GM12878 (cell line): ENCODE data around the gene HK2. TPM values are rescaled to one million over a fixed set of nuclear protein-coding genes. Genes with fewer than 3 reads are reported as not detected.

ENCODE experiments used
- ATAC-seq: fragments of 200-7000 bp; cut with Tn5 transposase; 3 replicates; pipeline ENCODE4 v1.9.1; 2020; ENCODE audit warnings: mild to moderate bottlenecking, moderate library complexity
- BruUV-seq: library from RNA; stranded (reverse); fragments of 400-500 nt; replicated peaks from 2 replicates; lab custom pipeline; 2021; lab: Mats Ljungman, UMichigan
- CTCF ChIA-PET: fragments of 300-600 bp; sonication (Branson Sonifier 250); formaldehyde crosslinking; extraction: SDS; loops from one replicate; lab custom pipeline; 2021; ENCODE audit warnings: inconsistent platforms; lab: Yijun Ruan, JAX
- POLR2A ChIA-PET: fragments of 350-600 bp; formaldehyde crosslinking; extraction: SDS; loops from one replicate; lab custom pipeline; 2021; ENCODE audit warnings: inconsistent platforms; lab: Charles Lee
- RAD21 ChIA-PET: fragments of 300-600 bp; sonication (Branson Sonifier 250); formaldehyde crosslinking; loops from one replicate; lab custom pipeline; 2023; ENCODE audit warnings: antibody characterized with exemption; ENCODE audit not compliant: unreplicated experiment; lab: Charles Lee
- SMC1A ChIA-PET: fragments of 300-600 bp; sonication (Branson Sonifier 250); formaldehyde crosslinking; loops from one replicate; lab custom pipeline; 2023; ENCODE audit not compliant: unreplicated experiment, uncharacterized antibody; lab: Charles Lee
- DNase-seq: peaks from one replicate; pipeline ENCODE4 v3.0.0-alpha.2; 2011; ENCODE audit warnings: low read depth, low spot score
- FAIRE-seq: peaks from 3 replicates; lab custom pipeline; 2011; peaks lifted over from hg19 to GRCh38; lab: Jason Lieb, UNC
- H2AFZ ChIP-seq: 2 replicates; pipeline ENCODE4 v1.6.0; 2011; ENCODE audit warnings: low read depth, low read length, control low read depth; ENCODE audit not compliant: control insufficient read depth
- H3K27ac ChIP-seq: 2 replicates; pipeline ENCODE4 v1.5.1; 2011; ENCODE audit warnings: control low read depth; ENCODE audit not compliant: control insufficient read depth, insufficient read depth
- H3K27me3 ChIP-seq, 2 experiments: replicated peaks in 1 of 2; 2 replicates each; pipeline versions ENCODE4 v1.6.0 to v1.6.1; 2011; ENCODE audit warnings: low read length in 1 of 2; ENCODE audit not compliant: control insufficient read depth in 2 of 2, insufficient read depth in 2 of 2
- H3K36me3 ChIP-seq, 2 experiments: 2 replicates each; pipeline ENCODE4 v1.5.1; 2011; ENCODE audit warnings: low read length in 1 of 2; ENCODE audit not compliant: control insufficient read depth in 2 of 2, insufficient read depth in 2 of 2
- H3K4me1 ChIP-seq: 2 replicates; pipeline ENCODE4 v1.6.1; 2011; ENCODE audit warnings: mild to moderate bottlenecking, low read length, moderate library complexity, mixed read lengths; ENCODE audit not compliant: control insufficient read depth, insufficient read depth
- H3K4me2 ChIP-seq: 2 replicates; pipeline ENCODE4 v1.6.0; 2011; ENCODE audit warnings: control low read depth; ENCODE audit not compliant: control insufficient read depth, insufficient read depth
- H3K4me3 ChIP-seq: fragments of 200-600 bp; sonication (generic); 2 replicates; pipeline ENCODE4 v1.5.1; 2016
- H3K79me2 ChIP-seq: 2 replicates; pipeline ENCODE4 v1.6.0; 2011; ENCODE audit warnings: low read length; ENCODE audit not compliant: control insufficient read depth, insufficient read depth
- H3K9ac ChIP-seq: 2 replicates; pipeline ENCODE4 v1.8.0; 2011; ENCODE audit warnings: low read length, control low read depth, mixed read lengths; ENCODE audit not compliant: control insufficient read depth, insufficient read depth
- H3K9me3 ChIP-seq: replicated peaks from 3 replicates; pipeline ENCODE4 v1.5.1; 2011; ENCODE audit warnings: mild to moderate bottlenecking, low read length; ENCODE audit not compliant: control insufficient read depth, insufficient read depth
- H4K20me1 ChIP-seq: 2 replicates; pipeline ENCODE4 v1.6.0; 2011; ENCODE audit not compliant: control insufficient read depth, insufficient read depth
- CREB1 ChIP-seq: IDR thresholded peaks from 2 replicates; pipeline ENCODE4 v1.6.1; 2012; ENCODE audit warnings: low read depth, mild to moderate bottlenecking, inconsistent platforms
- ETV6 ChIP-seq, 2 experiments: fragments of 450-650 bp in 1 of 2; IDR thresholded peaks in 1 of 2; conservative IDR thresholded peaks in 1 of 2; 2 replicates each; pipeline ENCODE4 v1.6.1; 2014; ENCODE audit warnings: antibody characterized with exemption in 1 of 2, borderline replicate concordance in 1 of 2, low read depth in 1 of 2, mild to moderate bottlenecking in 1 of 2, moderate library complexity in 1 of 2
- GABPA ChIP-seq: IDR thresholded peaks from 2 replicates; pipeline ENCODE4 v1.6.1; 2014; ENCODE audit warnings: antibody characterized with exemption, low read depth, mild to moderate bottlenecking, inconsistent platforms
- IKZF1 ChIP-seq: fragments of 450-650 bp; conservative IDR thresholded peaks from 2 replicates; pipeline ENCODE4 v1.6.1; 2017; ENCODE audit warnings: antibody characterized with exemption, mild to moderate bottlenecking
- KAT2A ChIP-seq: conservative IDR thresholded peaks from 2 replicates; pipeline ENCODE4 v1.6.1; 2011; ENCODE audit warnings: low read depth, low read length; ENCODE audit not compliant: control insufficient read depth
- NBN ChIP-seq: fragments of 450-650 bp; IDR thresholded peaks from 2 replicates; pipeline ENCODE4 v1.6.1; 2016
- NFXL1 ChIP-seq: fragments of 450-650 bp; IDR thresholded peaks from 2 replicates; pipeline ENCODE4 v1.6.1; 2017; ENCODE audit warnings: antibody characterized with exemption, mild to moderate bottlenecking, borderline replicate concordance
- TCF3 ChIP-seq: IDR thresholded peaks from 2 replicates; pipeline ENCODE4 v1.6.1; 2012; ENCODE audit warnings: low read depth, mild to moderate bottlenecking, low read length, borderline replicate concordance; ENCODE audit not compliant: insufficient read depth
- YBX1 ChIP-seq: fragments of 450-650 bp; IDR thresholded peaks from 2 replicates; pipeline ENCODE4 v1.6.1; 2016; ENCODE audit warnings: antibody characterized with exemption
- WGBS: methylation state at CpG from one replicate; pipeline ENCODE4 v1.1.6; 2016; ENCODE audit warnings: low lambda C conversion rate; ENCODE audit not compliant: insufficient replicate concordance, insufficient coverage; ENCODE audit errors: missing lambda C conversion rate; 5-methylcytosine and 5-hydroxymethylcytosine counted together
- in situ Hi-C: fragments of 300-500 bp; cut with MboI; formaldehyde crosslinking; loops from 9 replicates; pipeline ENCODE4 v1.14.3; 2018; ENCODE audit warnings: mixed read lengths
- intact Hi-C: fragments of 100-400 bp; cut with micrococcal nuclease; formaldehyde crosslinking; loops from one replicate; pipeline ENCODE4 v1.14.2; 2022; ENCODE audit not compliant: unreplicated experiment
- polyA plus RNA-seq, 11 experiments: library from polyadenylated mRNA; depleted of rRNA in 4 of 11; unstranded in 6 of 11; stranded (reverse) in 5 of 11; fragments of >200 nt; fragmentation: Nextera tagmentation in 4 of 11; fragmentation: Illumina TruSeq in 1 of 11; extraction: Ambion mirVana in 4 of 11; extraction: Trizol in 1 of 11; gene quantifications; 1 replicate in 1 of 11; 2 replicates in 10 of 11; pipeline versions ENCODE4 v1.2.1 to v1.2.3, GENCODE V29; 2011 to 2016; ENCODE audit warnings: inconsistent platforms in 2 of 11, missing spikeins in 2 of 11, low read depth in 1 of 11
- total RNA-seq, 4 experiments: library from RNA; depleted of rRNA in 3 of 4; stranded (reverse); fragments of >200 nt in 3 of 4; fragmentation: Illumina TruSeq in 1 of 4; extraction: Trizol in 1 of 4; gene quantifications; 2 replicates each; pipeline versions ENCODE4 v1.2.1 to v1.2.3, GENCODE V29; 2013 to 2021
- TF ChIP-seq, protein P1 (sequence below): IDR thresholded peaks from 2 replicates; pipeline ENCODE4 v1.6.1; 2012; ENCODE audit warnings: low read depth, low read length, improper control_type of control experiment
- TF ChIP-seq, protein P2 (sequence below): IDR thresholded peaks from 2 replicates; pipeline ENCODE4 v1.6.1; 2012; ENCODE audit warnings: improper control_type of control experiment, low read depth, low read length; ENCODE audit not compliant: insufficient replicate concordance

HK2 gene
- total and polyA plus RNA-seq, 10 of the 15 experiments (the other 5 are each of a cell fraction or from before 2014, with no cell fraction given) = 5.0 to 73.1 (median 20.2) TPM

- WGBS = 96% methylated on average over 3 of the region's 3 CpGs
- intact Hi-C loops = no loop called here
- DNase-seq = no peak
- RAD21 ChIA-PET = interaction anchor here (0.6 kb wide), 1 partner anchor 459 kb away, joined by 3 read pairs; no protein-coding TSS in a partner anchor
- H3K9ac ChIP-seq = no peak overlapping the region
- H3K4me1 ChIP-seq = peaks cover 8% of the 10 kb centered on the region
- no peaks in the 10 kb centered on the region for H3K27me3 ChIP-seq
- H4K20me1 ChIP-seq = no peaks in the 10 kb centered on the region
- in situ Hi-C loops = no loop called here
- H3K4me2 ChIP-seq = no peak overlapping the region
- TF ChIP-seq IKZF1 (no peak), YBX1 (no peak), KAT2A (no peak)
- TF ChIP-seq, protein P1, sequence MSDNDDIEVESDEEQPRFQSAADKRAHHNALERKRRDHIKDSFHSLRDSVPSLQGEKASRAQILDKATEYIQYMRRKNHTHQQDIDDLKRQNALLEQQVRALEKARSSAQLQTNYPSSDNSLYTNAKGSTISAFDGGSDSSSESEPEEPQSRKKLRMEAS = no peak
- no peak for ATAC-seq
- H3K9me3 ChIP-seq = no peaks in the 10 kb centered on the region; the same call in 2 of the 3 replicates
- no peak overlapping the region for H3K4me3 ChIP-seq
- H3K79me2 ChIP-seq = no peaks in the 10 kb centered on the region
- H2AFZ ChIP-seq = no peak overlapping the region
- H3K27ac ChIP-seq = no peak overlapping the region
- no TSS peak for BruUV-seq
- CTCF ChIA-PET = interaction anchor here (1.2 kb wide), 1 partner anchor 13 kb away, joined by 3 read pairs; no protein-coding TSS in a partner anchor
- H3K36me3 ChIP-seq = no peaks in the 10 kb centered on the region
- FAIRE-seq = no peak
- SMC1A ChIA-PET = no interaction called here
- POLR2A ChIA-PET = no interaction called here
These were observed 107.4 kb downstream of the HK2 start for GRCh38 chr2:74941284-74941683.

- Histone ChIP-seq H3K79me2 (no peaks in the 10 kb centered on the region), H3K27me3 (no peaks in the 10 kb centered on the region), H3K4me3 (no peak overlapping the region), H3K4me1 (peaks cover 8% of the 10 kb centered on the region), H3K36me3 (no peaks in the 10 kb centered on the region), H3K9ac (no peak overlapping the region), H4K20me1 (no peaks in the 10 kb centered on the region), H3K9me3 (no peaks in the 10 kb centered on the region; the same call in 2 of the 3 replicates), H3K4me2 (no peak overlapping the region), H3K27ac (no peak overlapping the region), H2AFZ (no peak overlapping the region)
- ATAC-seq (no peak), DNase-seq (no peak), FAIRE-seq (no peak)
- ChIA-PET RAD21 (no interaction called here), CTCF (interaction anchor here (1.4 kb wide), 1 partner anchor 666 kb away, joined by 3 read pairs; no protein-coding TSS in a partner anchor), POLR2A (interaction anchor here (1.3 kb wide), 1 partner anchor 15 kb away, joined by 4 read pairs; no protein-coding TSS in a partner anchor), SMC1A (interaction anchor here (1.0 to 1.1 kb wide), 2 partner anchors 25 to 36 kb away, joined by 3 to 7 read pairs; no protein-coding TSS in a partner anchor)
- intact Hi-C loops = no loop called here
- in situ Hi-C loops = no loop called here
- WGBS = 92% methylated on average over 5 of the region's 5 CpGs
- BruUV-seq = no TSS peak
- no peak for TF ChIP-seq GABPA
- TF ChIP-seq TCF3 = no peak
- TF ChIP-seq, protein P2, sequence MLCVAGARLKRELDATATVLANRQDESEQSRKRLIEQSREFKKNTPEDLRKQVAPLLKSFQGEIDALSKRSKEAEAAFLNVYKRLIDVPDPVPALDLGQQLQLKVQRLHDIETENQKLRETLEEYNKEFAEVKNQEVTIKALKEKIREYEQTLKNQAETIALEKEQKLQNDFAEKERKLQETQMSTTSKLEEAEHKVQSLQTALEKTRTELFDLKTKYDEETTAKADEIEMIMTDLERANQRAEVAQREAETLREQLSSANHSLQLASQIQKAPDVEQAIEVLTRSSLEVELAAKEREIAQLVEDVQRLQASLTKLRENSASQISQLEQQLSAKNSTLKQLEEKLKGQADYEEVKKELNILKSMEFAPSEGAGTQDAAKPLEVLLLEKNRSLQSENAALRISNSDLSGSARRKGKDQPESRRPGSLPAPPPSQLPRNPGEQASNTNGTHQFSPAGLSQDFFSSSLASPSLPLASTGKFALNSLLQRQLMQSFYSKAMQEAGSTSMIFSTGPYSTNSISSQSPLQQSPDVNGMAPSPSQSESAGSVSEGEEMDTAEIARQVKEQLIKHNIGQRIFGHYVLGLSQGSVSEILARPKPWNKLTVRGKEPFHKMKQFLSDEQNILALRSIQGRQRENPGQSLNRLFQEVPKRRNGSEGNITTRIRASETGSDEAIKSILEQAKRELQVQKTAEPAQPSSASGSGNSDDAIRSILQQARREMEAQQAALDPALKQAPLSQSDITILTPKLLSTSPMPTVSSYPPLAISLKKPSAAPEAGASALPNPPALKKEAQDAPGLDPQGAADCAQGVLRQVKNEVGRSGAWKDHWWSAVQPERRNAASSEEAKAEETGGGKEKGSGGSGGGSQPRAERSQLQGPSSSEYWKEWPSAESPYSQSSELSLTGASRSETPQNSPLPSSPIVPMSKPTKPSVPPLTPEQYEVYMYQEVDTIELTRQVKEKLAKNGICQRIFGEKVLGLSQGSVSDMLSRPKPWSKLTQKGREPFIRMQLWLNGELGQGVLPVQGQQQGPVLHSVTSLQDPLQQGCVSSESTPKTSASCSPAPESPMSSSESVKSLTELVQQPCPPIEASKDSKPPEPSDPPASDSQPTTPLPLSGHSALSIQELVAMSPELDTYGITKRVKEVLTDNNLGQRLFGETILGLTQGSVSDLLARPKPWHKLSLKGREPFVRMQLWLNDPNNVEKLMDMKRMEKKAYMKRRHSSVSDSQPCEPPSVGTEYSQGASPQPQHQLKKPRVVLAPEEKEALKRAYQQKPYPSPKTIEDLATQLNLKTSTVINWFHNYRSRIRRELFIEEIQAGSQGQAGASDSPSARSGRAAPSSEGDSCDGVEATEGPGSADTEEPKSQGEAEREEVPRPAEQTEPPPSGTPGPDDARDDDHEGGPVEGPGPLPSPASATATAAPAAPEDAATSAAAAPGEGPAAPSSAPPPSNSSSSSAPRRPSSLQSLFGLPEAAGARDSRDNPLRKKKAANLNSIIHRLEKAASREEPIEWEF = no peak
- TF ChIP-seq ETV6 (conservative IDR thresholded peaks at IDR 0.05 in 1 of 2, IDR thresholded peaks at IDR 0.05 in 1 of 2; ENCODE audit: borderline replicate concordance in 1 of 2, low read depth in 1 of 2) = no peak
- TF ChIP-seq CREB1 = no peak
- no peak for TF ChIP-seq NFXL1
- no peak for TF ChIP-seq NBN
These were observed 108.3 kb downstream of the HK2 start for GRCh38 chr2:74942263-74942662.
